HTR-8/SVneo (cell line): ENCODE data around the gene SEMA4B.
A peak's percentile ranks its signal among the peaks of the same experiment; 100 is the strongest.
"Not testable (repeated sequence)": the region's sequence is repeated elsewhere in the genome, so short reads cannot be mapped to it uniquely, and the experiment has no call there.

Experiments
- DNase-seq: peaks from one replicate; pipeline ENCODE4 v3.0.0; 2011; ENCODE audit warnings: low spot score, mixed read lengths; ENCODE audit not compliant: insufficient read length
- FAIRE-seq: peaks from 2 replicates; lab custom pipeline; 2011; peaks lifted over from hg19 to GRCh38; lab: Jason Lieb, UNC

The SEMA4B gene

DNA sequence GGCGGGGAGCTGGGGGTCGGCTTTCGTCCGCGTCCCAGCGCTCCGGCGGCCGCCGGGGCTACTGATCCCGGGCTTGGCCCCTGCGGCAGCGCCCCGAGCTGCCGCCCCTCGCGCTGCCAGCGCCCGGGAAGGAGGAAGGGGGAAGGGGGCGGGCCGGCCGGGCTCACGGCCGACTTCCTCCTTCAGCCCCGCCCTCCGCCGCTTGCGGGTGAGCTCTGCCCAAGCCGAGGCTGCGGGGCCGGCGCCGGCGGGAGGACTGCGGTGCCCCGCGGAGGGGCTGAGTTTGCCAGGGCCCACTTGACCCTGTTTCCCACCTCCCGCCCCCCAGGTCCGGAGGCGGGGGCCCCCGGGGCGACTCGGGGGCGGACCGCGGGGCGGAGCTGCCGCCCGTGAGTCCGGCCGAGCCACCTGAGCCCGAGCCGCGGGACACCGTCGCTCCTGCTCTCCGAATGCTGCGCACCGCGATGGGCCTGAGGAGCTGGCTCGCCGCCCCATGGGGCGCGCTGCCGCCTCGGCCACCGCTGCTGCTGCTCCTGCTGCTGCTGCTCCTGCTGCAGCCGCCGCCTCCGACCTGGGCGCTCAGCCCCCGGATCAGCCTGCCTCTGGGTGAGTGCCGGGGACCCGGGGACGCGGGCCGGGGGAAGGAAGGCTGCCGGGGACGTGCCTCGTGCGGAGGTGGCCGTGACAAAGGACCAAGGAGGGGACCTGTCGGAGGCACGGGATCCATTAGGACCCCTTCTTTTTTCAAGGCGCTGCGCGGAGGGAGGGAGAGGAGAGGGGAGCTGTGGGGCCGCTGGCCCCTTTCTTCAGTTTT lies at the start of gene SEMA4B:
TSS of gene SEMA4B (plus strand) at position 201 of the 814 bp plus-strand sequence. CDS start at position 450, 249 bp downstream.
- FAIRE-seq = no peak

GRCh38 chr15:90151989-90152645 lies 49.0 kb upstream of the SEMA4B start:
- no peak for DNase-seq
- no peak for FAIRE-seq

More for the DNA sequence above, at the start of gene SEMA4B:
- peak; percentile 67 for DNase-seq

DNA sequence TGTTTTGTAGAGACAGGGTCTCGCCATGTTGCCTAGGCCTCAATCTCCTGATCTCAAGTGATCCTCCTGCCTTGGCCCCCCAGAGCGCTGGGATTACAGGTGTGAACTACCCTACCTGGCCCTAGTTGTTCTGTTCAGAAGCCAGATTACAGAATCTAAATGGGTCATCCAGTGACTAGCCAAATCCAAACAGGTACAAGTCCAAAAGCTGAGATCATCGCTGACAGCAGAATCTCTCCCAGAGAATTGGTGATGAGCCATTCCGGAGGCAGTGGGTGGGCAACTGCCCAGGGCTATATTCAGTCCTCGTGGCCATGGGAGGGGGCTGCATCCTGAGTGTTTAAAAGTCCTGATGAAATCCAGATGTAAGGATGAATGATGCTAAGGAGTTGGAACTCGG lies 47.5 kb upstream of the SEMA4B start:
- FAIRE-seq (no peak), DNase-seq (no peak)

GRCh38 chr15:90154246-90154645 lies 46.9 kb upstream of the SEMA4B start:
- FAIRE-seq (no peak), DNase-seq (no peak)

- FAIRE-seq = no peak
Measured at GRCh38 chr15:90154861-90155626, 46.1 kb upstream of the SEMA4B start.

DNA sequence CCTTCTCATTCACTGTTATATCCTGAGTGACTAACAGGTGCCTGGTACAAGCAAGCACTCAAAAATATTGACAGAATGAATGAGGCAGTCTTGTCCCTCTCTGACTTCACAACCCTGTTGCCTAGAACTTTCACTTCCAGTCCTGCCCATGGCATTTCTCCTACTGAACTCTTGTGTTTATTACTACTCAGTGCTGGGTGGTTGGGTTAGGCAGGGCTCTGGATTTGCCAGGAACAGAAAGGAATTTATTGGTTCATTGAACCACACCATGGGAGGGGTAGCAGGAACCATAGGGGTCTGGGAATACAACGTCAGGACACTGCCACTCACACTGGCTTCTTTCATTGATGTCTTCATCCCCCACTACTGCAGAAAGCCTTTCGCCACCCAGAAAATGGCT lies 41.9 kb upstream of the SEMA4B start:
- FAIRE-seq = no peak

More at GRCh38 chr15:90154861-90155626, 46.1 kb upstream of the SEMA4B start:
- peak; percentile 49 for DNase-seq

GRCh38 chr15:90160781-90161727 lies 40.1 kb upstream of the SEMA4B start:
- DNase-seq = no peak
- FAIRE-seq = no peak

More for the DNA sequence above, 41.9 kb upstream of the SEMA4B start:
- DNase-seq = no peak

- FAIRE-seq = no peak
Measured at GRCh38 chr15:90161950-90162361, 39.2 kb upstream of the SEMA4B start.

DNA sequence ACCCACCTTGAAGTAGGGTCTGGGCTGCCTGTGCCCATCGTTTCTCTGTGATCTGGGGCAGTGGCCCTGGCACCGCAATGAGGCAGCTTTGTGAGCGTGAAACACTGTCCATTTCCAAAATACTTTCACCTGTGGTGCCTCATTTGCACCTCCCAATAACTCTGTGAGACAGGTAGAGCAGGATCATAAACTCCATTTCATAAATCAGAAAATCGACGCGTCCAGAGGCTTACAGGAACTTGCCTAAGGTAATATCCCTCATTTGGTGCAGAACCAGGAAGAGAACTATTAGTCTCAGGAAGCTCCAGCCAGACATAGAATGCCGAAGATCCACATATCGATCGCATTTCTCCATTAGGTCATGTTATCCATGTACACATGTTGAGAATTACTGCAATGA lies 38.2 kb upstream of the SEMA4B start:
- DNase-seq (no peak), FAIRE-seq (no peak)

More at GRCh38 chr15:90161950-90162361, 39.2 kb upstream of the SEMA4B start:
- no peak for DNase-seq

DNA sequence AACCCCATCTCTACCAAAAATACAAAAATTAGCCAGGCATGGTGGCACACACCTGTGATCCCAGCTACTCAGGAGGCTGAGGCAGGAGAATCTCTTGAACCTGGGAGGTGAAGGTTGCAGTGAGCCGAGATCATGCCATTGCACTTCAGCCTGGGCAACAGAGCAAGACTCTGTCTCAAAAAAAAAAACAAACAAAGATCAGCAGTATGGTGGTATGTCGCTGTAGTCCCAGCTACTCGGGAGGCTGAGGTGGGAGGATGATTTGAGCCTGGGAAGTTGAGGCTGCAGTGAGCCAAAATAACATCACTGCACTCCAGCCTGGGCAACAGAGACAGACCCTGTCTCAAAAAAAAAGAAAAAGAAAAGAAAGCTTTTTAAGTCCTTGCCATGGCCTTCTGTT lies 36.9 kb upstream of the SEMA4B start:
- DNase-seq, FAIRE-seq: not testable (repeated sequence)

GRCh38 chr15:90165157-90165556 lies 36.0 kb upstream of the SEMA4B start:
- no peak for FAIRE-seq
- no peak for DNase-seq

- FAIRE-seq (peak; percentile 68), DNase-seq (peak; percentile 88)
Measured at GRCh38 chr15:90165659-90166489, 35.3 kb upstream of the SEMA4B start.

DNA sequence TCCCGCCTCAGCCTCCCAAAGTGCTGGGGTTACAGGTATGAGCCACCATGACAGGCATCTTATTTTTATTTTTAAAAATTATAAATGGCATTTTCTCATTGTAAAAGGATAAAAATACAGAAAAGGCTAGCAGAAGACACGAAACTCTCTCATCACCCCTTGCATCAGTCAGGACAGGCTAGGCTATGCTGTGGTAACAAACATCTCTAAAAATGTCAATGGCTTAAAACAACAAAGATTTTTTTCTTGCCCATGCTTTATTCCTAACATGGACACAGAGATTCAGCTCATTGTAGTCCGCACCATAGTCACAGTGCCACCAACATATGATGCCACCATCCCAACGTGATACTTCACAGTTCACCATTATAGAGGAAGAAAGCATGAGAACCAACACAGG lies 34.0 kb upstream of the SEMA4B start:
- no peak for FAIRE-seq
- no peak for DNase-seq

- FAIRE-seq = no peak
- no peak for DNase-seq
Measured at GRCh38 chr15:90171623-90172022, 29.5 kb upstream of the SEMA4B start.

DNA sequence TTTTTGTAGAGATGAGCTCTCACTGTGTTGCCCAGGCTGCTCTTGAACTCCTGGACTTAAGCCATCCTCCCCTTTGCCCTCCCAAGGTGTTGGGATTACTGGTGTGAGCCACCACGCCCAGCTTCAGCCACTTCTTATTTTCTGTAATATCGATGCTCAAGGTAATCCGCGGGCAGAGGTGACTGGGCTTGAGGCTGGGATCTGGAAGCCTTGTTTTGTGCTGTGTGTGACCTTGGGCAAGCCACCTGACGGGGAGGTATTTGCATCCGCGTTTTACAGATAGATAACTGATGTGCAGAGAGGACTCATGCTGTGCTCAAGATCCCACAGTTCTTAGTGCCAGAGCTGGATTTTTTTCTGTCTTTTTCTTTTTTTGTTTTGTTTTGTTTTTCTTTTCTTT lies 27.8 kb upstream of the SEMA4B start:
- no peak for FAIRE-seq

DNA sequence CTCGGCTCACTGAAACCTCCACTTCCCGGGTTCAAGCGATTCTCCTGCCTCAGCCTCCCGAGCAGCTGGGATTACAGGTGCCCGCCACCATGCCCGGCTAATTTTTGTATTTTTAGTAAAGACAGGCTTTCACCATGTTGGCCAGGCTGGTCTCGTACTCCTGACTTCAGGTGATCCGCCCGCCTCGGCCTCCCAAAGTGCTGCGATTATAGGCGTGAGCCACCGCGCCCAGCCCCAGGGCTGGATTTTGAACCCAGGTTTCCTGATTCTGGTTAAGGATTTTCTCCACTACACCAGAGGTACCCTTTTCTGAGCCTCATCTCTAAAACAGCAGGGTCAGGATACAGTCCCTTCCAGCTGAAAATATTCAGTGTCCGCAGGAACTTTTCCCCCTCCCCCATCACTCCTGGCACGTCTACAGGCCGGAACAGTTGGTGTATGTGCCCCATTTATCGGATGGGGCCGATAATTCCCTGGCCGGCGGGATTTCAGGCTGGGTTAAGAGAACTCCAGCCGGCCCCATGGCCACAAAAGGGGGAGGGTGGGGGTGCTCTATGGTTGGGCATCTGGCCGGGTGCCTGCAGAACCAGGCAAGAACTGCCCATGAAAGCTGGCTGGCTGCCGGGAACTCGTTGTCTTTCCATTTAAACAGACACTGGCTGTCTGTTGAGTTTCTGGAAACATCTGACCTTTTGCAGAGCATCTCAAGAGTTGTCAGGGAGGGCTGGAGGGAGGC lies 26.8 kb upstream of the SEMA4B start:
- DNase-seq (no peak), FAIRE-seq (no peak)

More for the DNA sequence above, 27.8 kb upstream of the SEMA4B start:
- no peak for DNase-seq

GRCh38 chr15:90177012-90177411 lies 24.1 kb upstream of the SEMA4B start:
- FAIRE-seq (no peak), DNase-seq (no peak)
